H9 (cell line): Measurements from ENCODE around the gene SLC12A1. TPM values are rescaled to one million over a fixed set of nuclear protein-coding genes. Genes with fewer than 3 reads are reported as not detected.

Experiments used
- DNase-seq: peaks from one replicate; pipeline ENCODE4 v3.0.0-alpha.2; 2017
- H2AFZ ChIP-seq: one replicate; pipeline ENCODE4 v1.6.1; 2013; ENCODE audit warnings: mild to moderate bottlenecking, low read length, control low read depth, moderate library complexity
- H2AK5ac ChIP-seq: 2 replicates; pipeline ENCODE4 v1.6.1; 2013; ENCODE audit warnings: low read length, control low read depth, mixed read lengths; ENCODE audit not compliant: insufficient read length
- H2BK120ac ChIP-seq: one replicate; pipeline ENCODE4 v1.6.1; 2013; ENCODE audit warnings: low read depth, mild to moderate bottlenecking, low read length, control low read depth, inconsistent platforms; ENCODE audit not compliant: poor library complexity, severe bottlenecking
- H2BK12ac ChIP-seq: 2 replicates; pipeline ENCODE4 v1.6.1; 2013; ENCODE audit warnings: low read length, control low read depth, mixed read lengths, low read depth; ENCODE audit not compliant: insufficient read length
- H2BK15ac ChIP-seq: 2 replicates; pipeline ENCODE4 v1.6.1; 2013; ENCODE audit warnings: low read depth, low read length, control low read depth
- H2BK20ac ChIP-seq: one replicate; pipeline ENCODE4 v1.6.1; 2013; ENCODE audit warnings: low read depth, mild to moderate bottlenecking, low read length, control low read depth, inconsistent platforms; ENCODE audit not compliant: poor library complexity, severe bottlenecking
- H2BK5ac ChIP-seq: 2 replicates; pipeline ENCODE4 v1.6.1; 2013; ENCODE audit warnings: low read length, control low read depth, mixed read lengths; ENCODE audit not compliant: insufficient read length
- H3K14ac ChIP-seq: 2 replicates; pipeline ENCODE4 v1.6.1; 2013; ENCODE audit warnings: low read length, control low read depth; ENCODE audit not compliant: insufficient read depth
- H3K18ac ChIP-seq: 2 replicates; pipeline ENCODE4 v1.6.1; 2013; ENCODE audit warnings: low read depth, mild to moderate bottlenecking, mixed read lengths, low read length, control low read depth; ENCODE audit not compliant: insufficient read length
- H3K23ac ChIP-seq: 2 replicates; pipeline ENCODE4 v1.6.1; 2013; ENCODE audit warnings: low read length, control low read depth, mixed read lengths, low read depth; ENCODE audit not compliant: insufficient read length
- H3K23me2 ChIP-seq: 2 replicates; pipeline ENCODE4 v1.6.1; 2013; ENCODE audit warnings: low read depth, mild to moderate bottlenecking, mixed read lengths, low read length, control low read depth; ENCODE audit not compliant: insufficient read length, poor library complexity, severe bottlenecking
- H3K27ac ChIP-seq: 2 replicates; pipeline ENCODE4 v1.5.1; 2013; ENCODE audit warnings: low read length, control low read depth, mixed read lengths, low read depth; ENCODE audit not compliant: insufficient read length
- H3K27me3 ChIP-seq: 2 replicates; pipeline ENCODE4 v1.6.1; 2013; ENCODE audit warnings: low read length, control low read depth, inconsistent platforms; ENCODE audit not compliant: insufficient read depth
- H3K4ac ChIP-seq: 2 replicates; pipeline ENCODE4 v1.6.1; 2013; ENCODE audit warnings: low read depth, mild to moderate bottlenecking, control low read depth, inconsistent platforms, low read length, moderate library complexity
- H3K4me1 ChIP-seq: 2 replicates; pipeline ENCODE4 v1.6.1; 2013; ENCODE audit warnings: low read length, control low read depth, inconsistent platforms; ENCODE audit not compliant: insufficient read depth
- H3K4me2 ChIP-seq: 2 replicates; pipeline ENCODE4 v1.6.1; 2013; ENCODE audit warnings: low read length, control low read depth, mixed read lengths; ENCODE audit not compliant: insufficient read length, insufficient read depth
- H3K56ac ChIP-seq: 2 replicates; pipeline ENCODE4 v1.6.1; 2013; ENCODE audit warnings: low read depth, mild to moderate bottlenecking, mixed read lengths, low read length, control low read depth; ENCODE audit not compliant: insufficient read length
- H3K79me1 ChIP-seq: 2 replicates; pipeline ENCODE4 v1.6.1; 2013; ENCODE audit warnings: low read depth, mild to moderate bottlenecking, moderate library complexity, low read length, control low read depth, inconsistent platforms; ENCODE audit not compliant: insufficient read depth, poor library complexity, severe bottlenecking
- H3K79me2 ChIP-seq: 2 replicates; pipeline ENCODE4 v1.6.1; 2013; ENCODE audit warnings: low read length, control low read depth, inconsistent platforms; ENCODE audit not compliant: insufficient read depth
- H3K9ac ChIP-seq: 2 replicates; pipeline ENCODE4 v1.6.1; 2013; ENCODE audit warnings: low read length, control low read depth, mixed read lengths; ENCODE audit not compliant: insufficient read length; ENCODE audit errors: extremely low read depth
- H3K9me3 ChIP-seq: one replicate; pipeline ENCODE4 v1.6.1; 2013; ENCODE audit warnings: low read depth, low read length, inconsistent platforms; ENCODE audit not compliant: control insufficient read depth
- H3T11ph ChIP-seq: one replicate; pipeline ENCODE4 v1.6.1; 2013; ENCODE audit warnings: mild to moderate bottlenecking, low read length, control low read depth, inconsistent platforms
- H4K20me1 ChIP-seq: one replicate; pipeline ENCODE4 v1.6.1; 2013; ENCODE audit not compliant: control insufficient read depth, insufficient read length, insufficient read depth
- H4K5ac ChIP-seq: 2 replicates; pipeline ENCODE4 v1.6.1; 2013; ENCODE audit warnings: low read depth, mild to moderate bottlenecking, mixed read lengths, low read length, control low read depth; ENCODE audit not compliant: insufficient read length
- H4K8ac ChIP-seq: replicated peaks from 2 replicates; pipeline ENCODE4 v1.6.1; 2013; ENCODE audit warnings: low read length, control low read depth, mixed read lengths, low read depth; ENCODE audit not compliant: insufficient read length
- H4K91ac ChIP-seq: 2 replicates; pipeline ENCODE4 v1.6.1; 2013; ENCODE audit warnings: low read depth, mild to moderate bottlenecking, moderate library complexity, mixed read lengths, low read length, control low read depth; ENCODE audit not compliant: insufficient read length
- H3K27ac Mint-ChIP-seq, 3 experiments: 2 replicates in 2 of 3; 3 replicates in 1 of 3; pipeline ENCODE4 v1.8.0; 2020 to 2021; ENCODE audit warnings: mixed read lengths in 3 of 3, mild to moderate bottlenecking in 1 of 3, moderate library complexity in 1 of 3
- H3K27me3 Mint-ChIP-seq: 2 replicates; pipeline ENCODE4 v1.8.0; 2021; ENCODE audit warnings: low read depth, mild to moderate bottlenecking, moderate library complexity, mixed read lengths
- H3K36me3 Mint-ChIP-seq, 3 experiments: 2 replicates in 2 of 3; 3 replicates in 1 of 3; pipeline ENCODE4 v1.8.0; 2020 to 2021; ENCODE audit warnings: low read depth in 3 of 3, mixed read lengths in 3 of 3; ENCODE audit not compliant: insufficient read depth in 1 of 3
- H3K4me1 Mint-ChIP-seq, 2 experiments: 2 replicates each; pipeline ENCODE4 v1.8.0; 2020; ENCODE audit warnings: mixed read lengths in 2 of 2
- H3K4me3 Mint-ChIP-seq, 2 experiments: 2 replicates in 1 of 2; 3 replicates in 1 of 2; pipeline ENCODE4 v1.8.0; 2020 to 2021; ENCODE audit warnings: mild to moderate bottlenecking in 2 of 2, mixed read lengths in 2 of 2, moderate library complexity in 1 of 2
- H3K9me3 Mint-ChIP-seq, 2 experiments: 2 replicates in 1 of 2; 3 replicates in 1 of 2; pipeline ENCODE4 v1.8.0; 2020; ENCODE audit warnings: mild to moderate bottlenecking in 2 of 2, mixed read lengths in 2 of 2, moderate library complexity in 1 of 2
- CTCF ChIP-seq: fragments of 200-600 bp; sonication (generic); conservative IDR thresholded peaks from 3 replicates; pipeline ENCODE4 v1.8.0; 2021; ENCODE audit warnings: antibody characterized with exemption, mild to moderate bottlenecking
- WGBS: extraction: QIAGEN DNeasy Blood & Tissue Kit; methylation state at CpG from one replicate; pipeline ENCODE4 v1.1.7; 2013; ENCODE audit warnings: missing lambda C conversion rate, low lambda C conversion rate, mixed read lengths; ENCODE audit not compliant: insufficient read length; ENCODE audit errors: extremely low coverage; 5-methylcytosine and 5-hydroxymethylcytosine counted together
- total RNA-seq: library from RNA; stranded (reverse); gene quantifications from 2 replicates; pipeline ENCODE4 v1.2.1, GENCODE V29; 2021

Gene SLC12A1
- total RNA-seq, 1 experiment from 2014 or later = 0.07 TPM

DNA sequence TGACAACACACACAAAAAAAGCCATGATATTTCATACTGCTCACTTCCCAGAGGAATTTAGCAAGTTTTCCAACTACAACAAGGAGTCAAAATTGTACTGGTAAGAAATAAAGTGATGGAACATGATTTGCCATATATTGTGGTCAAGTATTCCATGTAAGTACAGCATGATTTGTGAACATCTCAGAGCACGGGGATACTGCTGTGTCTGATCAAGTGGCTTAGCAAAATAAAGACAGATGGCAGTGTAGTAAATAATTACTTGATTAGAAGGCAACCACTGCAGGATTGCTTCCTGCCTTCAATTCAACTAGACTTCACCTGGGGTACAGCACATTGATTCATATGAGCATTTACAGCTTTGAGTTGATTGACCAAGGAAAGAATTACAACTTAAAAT, 73.5 kb downstream of the SLC12A1 start:
- Histone ChIP-seq H3K18ac (no peak overlapping the region), H2BK5ac (no peak overlapping the region), H2AFZ (no peak overlapping the region), H4K8ac (no peak overlapping the region), H3K79me1 (no peaks in the 10 kb centered on the region), H3K14ac (no peak overlapping the region), H3K23ac (no peak overlapping the region), H3K9me3 (no peaks in the 10 kb centered on the region), H3K56ac (no peak overlapping the region), H3K27ac (no peak overlapping the region), H3K27me3 (no peaks in the 10 kb centered on the region), H4K91ac (no peak overlapping the region), H3K9ac (no peak overlapping the region), H3T11ph (no peak overlapping the region), H3K4ac (no peak overlapping the region), H2AK5ac (no peak overlapping the region), H3K4me1 (no peaks in the 10 kb centered on the region), H3K4me2 (no peak overlapping the region), H4K5ac (no peak overlapping the region), H3K23me2 (no peaks in the 10 kb centered on the region), H2BK15ac (no peak overlapping the region), H2BK120ac (no peak overlapping the region), H4K20me1 (no peaks in the 10 kb centered on the region), H2BK20ac (no peak overlapping the region), H3K79me2 (no peaks in the 10 kb centered on the region), H2BK12ac (no peak overlapping the region)
- H3K36me3 Mint-ChIP-seq = no peaks in the 10 kb centered on the region
- peaks cover 12 to 23% of the 10 kb centered on the region in 2 experiments for H3K4me1 Mint-ChIP-seq
- no peak for TF ChIP-seq CTCF
- no peaks in the 10 kb centered on the region for H3K27me3 Mint-ChIP-seq
- no peak for DNase-seq
- H3K9me3 Mint-ChIP-seq = no peaks in the 10 kb centered on the region
- WGBS = no CpG with 5 or more reads among the region's 1 CpG
- no peak overlapping the region for H3K4me3 Mint-ChIP-seq
- no peak overlapping the region for H3K27ac Mint-ChIP-seq
